NCI-H146 treated with DMSO at 0.1 percent for 48 hours (cell line): ENCODE measurements around the gene CDC34.

Experiments used
- DNase-seq: peaks from one replicate; lab custom pipeline; 2025; ENCODE audit not compliant: unreplicated experiment; lab: John Stamatoyannopoulos, UW

CDC34 gene

GRCh38 chr19:496986-497385 is 34.6 kb upstream of the CDC34 start:
- no peak for DNase-seq

- no peak for DNase-seq
Observed at GRCh38 chr19:497491-497868, 34.1 kb upstream of the CDC34 start.

GRCh38 chr19:497869-498510 is 33.6 kb upstream of the CDC34 start:
- no peak for DNase-seq

- DNase-seq: no peak
Observed at GRCh38 chr19:498511-498891, 33.1 kb upstream of the CDC34 start.

- DNase-seq: no peak
Observed at GRCh38 chr19:498977-499623, 32.5 kb upstream of the CDC34 start.

- DNase-seq: no peak
Observed at GRCh38 chr19:501646-502045, 29.9 kb upstream of the CDC34 start.

- no peak for DNase-seq
Observed at GRCh38 chr19:504616-505015, 26.9 kb upstream of the CDC34 start.

GRCh38 chr19:506404-507285 is 24.9 kb upstream of the CDC34 start:
- DNase-seq: peak; percentile 93

- DNase-seq: no peak
Observed at GRCh38 chr19:507286-508203, 24.0 kb upstream of the CDC34 start, which contains the start of gene TPGS1. Gene TPGS1, plus strand, starts transcription at chr19:507497. Its CDS starts 10 bp downstream, at chr19:507507.

GRCh38 chr19:508204-509150 is 23.1 kb upstream of the CDC34 start:
- DNase-seq: no peak

GRCh38 chr19:510606-511100 is 20.9 kb upstream of the CDC34 start:
- DNase-seq: peak; percentile 28

- DNase-seq: peak; percentile 95
Observed at GRCh38 chr19:511101-511851, 20.3 kb upstream of the CDC34 start.

GRCh38 chr19:512547-513365 is 18.8 kb upstream of the CDC34 start:
- no peak for DNase-seq

- no peak for DNase-seq
Observed at GRCh38 chr19:513368-514165, 18.0 kb upstream of the CDC34 start.

- DNase-seq: no peak
Observed at GRCh38 chr19:514166-514663, 17.3 kb upstream of the CDC34 start.

- DNase-seq: no peak
Observed at GRCh38 chr19:517721-518597, 13.6 kb upstream of the CDC34 start.
